Esophagus muscularis mucosa (tissue), 3 donors: ENCODE measurements around the gene LIN52.

Experiments used
- CTCF ChIP-seq, 3 experiments: fragments of 200-600 bp in 2 of 3; fragments of 450-650 bp in 1 of 3; sonication (generic) in 2 of 3; IDR thresholded peaks; one replicate each; pipeline ENCODE4 v1.5.1; 2017 to 2019; ENCODE audit warnings: antibody characterized with exemption in 3 of 3, mild to moderate bottlenecking in 2 of 3, moderate library complexity in 1 of 3
- POLR2A ChIP-seq: fragments of 450-650 bp; IDR thresholded peaks from one replicate; pipeline ENCODE4 v1.6.1; 2017; ENCODE audit warnings: antibody characterized with exemption, moderate library complexity, mild to moderate bottlenecking, low read depth
- POLR2AphosphoS5 ChIP-seq, 2 donors: sonication (generic); formaldehyde crosslinking; IDR thresholded peaks; one replicate each; pipeline ENCODE4 v1.6.1; 2017; ENCODE audit warnings: antibody characterized with exemption in 2 of 2

GRCh38 chr14:74126315-74127013 is 41.7 kb downstream of the LIN52 start:
- no peak for TF ChIP-seq POLR2A
- TF ChIP-seq CTCF (IDR thresholded peaks at IDR 0.05): no peak
- TF ChIP-seq POLR2AphosphoS5 (IDR thresholded peaks at IDR 0.05): no peak
